ENCODE data around the gene SLC16A10.

SLC16A10 gene

DNA sequence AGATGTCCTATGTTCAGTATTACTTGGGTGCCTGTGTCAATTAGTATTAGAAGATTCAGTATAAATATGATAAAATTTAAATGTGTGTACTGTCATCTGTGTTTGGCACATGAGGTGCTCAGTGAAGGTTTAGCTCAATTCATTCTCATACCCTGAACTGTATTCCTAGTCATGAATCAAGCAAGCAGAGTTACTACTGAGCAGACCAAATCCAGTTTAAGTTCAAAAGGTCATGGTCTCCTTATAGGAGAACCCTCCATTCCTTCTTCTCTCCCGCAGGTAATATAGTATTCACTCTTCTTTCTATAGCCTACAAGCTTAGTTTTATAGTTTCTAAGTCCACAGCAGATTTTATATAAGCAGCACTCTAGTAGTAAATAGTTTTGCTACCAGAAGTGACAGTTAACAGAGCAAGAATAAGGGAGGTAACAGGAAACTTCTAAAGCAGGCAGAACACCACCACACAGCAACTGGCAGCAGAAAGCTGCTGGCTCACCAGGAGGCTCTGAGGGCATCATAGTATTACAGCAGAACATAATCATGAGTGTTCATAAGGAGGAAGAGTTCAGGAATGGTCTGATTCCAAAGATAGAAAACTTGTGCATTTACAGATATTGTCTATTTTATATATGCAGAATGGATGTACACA, 133.2 kb downstream of the SLC16A10 start:
- Histone ChIP-seq H3K27me3 (ENCODE audit: insufficient read depth, low read depth) (no peaks in the 10 kb centered on the region), H3K79me2 (ENCODE audit: insufficient read depth, low read depth) (no peaks in the 10 kb centered on the region), H3K36me3 (ENCODE audit: insufficient read depth) (no peaks in the 10 kb centered on the region), H3K9ac (no peak overlapping the region), H3K4me1 (ENCODE audit: low read depth, poor library complexity, severe bottlenecking) (no peaks in the 10 kb centered on the region), H3K4me2 (no peak overlapping the region), H3K4me3 (IDR thresholded peaks at IDR 0.05; ENCODE audit: insufficient read depth, low read depth, low read length) (no peak overlapping the region), H4K20me1 (ENCODE audit: insufficient read depth) (no peaks in the 10 kb centered on the region), H2AFZ (ENCODE audit: low read depth) (no peak overlapping the region), H3K27ac (no peak overlapping the region)
- TF ChIP-seq, protein P1, sequence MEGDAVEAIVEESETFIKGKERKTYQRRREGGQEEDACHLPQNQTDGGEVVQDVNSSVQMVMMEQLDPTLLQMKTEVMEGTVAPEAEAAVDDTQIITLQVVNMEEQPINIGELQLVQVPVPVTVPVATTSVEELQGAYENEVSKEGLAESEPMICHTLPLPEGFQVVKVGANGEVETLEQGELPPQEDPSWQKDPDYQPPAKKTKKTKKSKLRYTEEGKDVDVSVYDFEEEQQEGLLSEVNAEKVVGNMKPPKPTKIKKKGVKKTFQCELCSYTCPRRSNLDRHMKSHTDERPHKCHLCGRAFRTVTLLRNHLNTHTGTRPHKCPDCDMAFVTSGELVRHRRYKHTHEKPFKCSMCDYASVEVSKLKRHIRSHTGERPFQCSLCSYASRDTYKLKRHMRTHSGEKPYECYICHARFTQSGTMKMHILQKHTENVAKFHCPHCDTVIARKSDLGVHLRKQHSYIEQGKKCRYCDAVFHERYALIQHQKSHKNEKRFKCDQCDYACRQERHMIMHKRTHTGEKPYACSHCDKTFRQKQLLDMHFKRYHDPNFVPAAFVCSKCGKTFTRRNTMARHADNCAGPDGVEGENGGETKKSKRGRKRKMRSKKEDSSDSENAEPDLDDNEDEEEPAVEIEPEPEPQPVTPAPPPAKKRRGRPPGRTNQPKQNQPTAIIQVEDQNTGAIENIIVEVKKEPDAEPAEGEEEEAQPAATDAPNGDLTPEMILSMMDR (conservative IDR thresholded peaks at IDR 0.05; ENCODE audit: low read depth, low read length) = no peak

DNA sequence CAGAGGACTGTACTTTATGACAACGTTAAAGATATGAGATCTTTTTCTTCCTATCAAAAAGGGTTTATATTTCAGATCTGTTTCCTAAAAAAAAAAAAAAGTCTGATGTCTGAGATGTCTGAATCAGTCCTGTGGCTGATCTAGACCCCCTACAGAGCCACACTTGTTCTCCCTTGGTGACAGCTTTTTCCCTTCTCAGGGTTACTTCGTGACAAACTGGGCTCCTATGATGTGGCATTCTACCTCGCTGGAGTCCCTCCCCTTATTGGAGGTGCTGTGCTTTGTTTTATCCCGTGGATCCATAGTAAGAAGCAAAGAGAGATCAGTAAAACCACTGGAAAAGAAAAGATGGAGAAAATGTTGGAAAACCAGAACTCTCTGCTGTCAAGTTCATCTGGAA, 134.5 kb downstream of the SLC16A10 start:
- Histone ChIP-seq H3K4me3 (IDR thresholded peaks at IDR 0.05; ENCODE audit: insufficient read depth, low read depth, low read length) (no peak overlapping the region), H3K4me1 (ENCODE audit: low read depth, poor library complexity, severe bottlenecking) (no peaks in the 10 kb centered on the region), H3K4me2 (no peak overlapping the region), H3K79me2 (ENCODE audit: insufficient read depth, low read depth) (no peaks in the 10 kb centered on the region), H3K27me3 (ENCODE audit: insufficient read depth, low read depth) (no peaks in the 10 kb centered on the region), H3K9ac (no peak overlapping the region), H2AFZ (ENCODE audit: low read depth) (no peak overlapping the region), H3K27ac (no peak overlapping the region), H4K20me1 (ENCODE audit: insufficient read depth) (no peaks in the 10 kb centered on the region), H3K36me3 (ENCODE audit: insufficient read depth) (no peaks in the 10 kb centered on the region)
- TF ChIP-seq, protein P1 (conservative IDR thresholded peaks at IDR 0.05; ENCODE audit: low read depth, low read length) = no peak

- TF ChIP-seq, protein P1 (conservative IDR thresholded peaks at IDR 0.05; ENCODE audit: low read depth, low read length) = no peak
- H3K27ac ChIP-seq = no peak overlapping the region
- H3K4me3 ChIP-seq (IDR thresholded peaks at IDR 0.05; ENCODE audit: insufficient read depth, low read depth, low read length) = no peak overlapping the region
- no peaks in the 10 kb centered on the region for H3K27me3 ChIP-seq (ENCODE audit: insufficient read depth, low read depth)
- H3K9ac ChIP-seq = no peak overlapping the region
- no peak overlapping the region for H3K4me2 ChIP-seq
- H3K79me2 ChIP-seq (ENCODE audit: insufficient read depth, low read depth) = no peaks in the 10 kb centered on the region
- H3K4me1 ChIP-seq (ENCODE audit: low read depth, poor library complexity, severe bottlenecking) = no peaks in the 10 kb centered on the region
- no peak overlapping the region for H2AFZ ChIP-seq (ENCODE audit: low read depth)
- H3K36me3 ChIP-seq (ENCODE audit: insufficient read depth) = no peaks in the 10 kb centered on the region
- no peaks in the 10 kb centered on the region for H4K20me1 ChIP-seq (ENCODE audit: insufficient read depth)
These were observed 135.0 kb downstream of the SLC16A10 start for GRCh38 chr6:111222341-111222740.

DNA sequence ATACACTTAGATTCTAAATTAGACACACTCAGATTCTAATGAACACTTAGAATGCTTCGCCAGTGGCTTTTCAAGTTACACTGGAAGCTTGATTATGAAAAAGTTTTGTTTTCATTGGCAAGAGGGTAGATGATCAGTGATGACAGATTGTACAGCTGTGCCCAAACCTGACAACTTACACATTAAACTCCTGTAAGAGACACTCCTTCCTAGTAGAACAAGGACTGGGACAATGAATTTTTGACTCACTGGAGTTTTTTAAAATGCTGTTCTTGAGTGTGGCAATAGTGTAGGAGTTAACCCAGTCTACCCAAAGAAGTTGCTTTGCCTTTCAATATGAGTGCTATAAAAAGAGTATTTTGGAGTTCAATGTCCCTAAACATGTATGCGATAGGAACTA, 140.8 kb downstream of the SLC16A10 start:
- Histone ChIP-seq H3K4me3 (IDR thresholded peaks at IDR 0.05; ENCODE audit: insufficient read depth, low read depth, low read length) (no peak overlapping the region), H3K36me3 (ENCODE audit: insufficient read depth) (no peaks in the 10 kb centered on the region), H3K27me3 (ENCODE audit: insufficient read depth, low read depth) (no peaks in the 10 kb centered on the region), H3K9ac (no peak overlapping the region), H3K27ac (no peak overlapping the region), H2AFZ (ENCODE audit: low read depth) (no peak overlapping the region), H3K4me2 (no peak overlapping the region), H3K4me1 (ENCODE audit: low read depth, poor library complexity, severe bottlenecking) (no peaks in the 10 kb centered on the region), H3K79me2 (ENCODE audit: insufficient read depth, low read depth) (no peaks in the 10 kb centered on the region), H4K20me1 (ENCODE audit: insufficient read depth) (no peaks in the 10 kb centered on the region)
- TF ChIP-seq, protein P1 (conservative IDR thresholded peaks at IDR 0.05; ENCODE audit: low read depth, low read length) = no peak
